Activated CD8-positive, alpha-beta memory T cell treated with anti-CD3 and anti-CD28 coated beads for 4 hours (primary cell): ENCODE results near the gene RNU5B-1.

Experiments used
- DNase-seq, 2 donors: peaks; one replicate each; pipeline ENCODE4 v3.0.0-alpha.2; 2020; ENCODE audit warnings: low read depth in 2 of 2

The RNU5B-1 gene

DNA sequence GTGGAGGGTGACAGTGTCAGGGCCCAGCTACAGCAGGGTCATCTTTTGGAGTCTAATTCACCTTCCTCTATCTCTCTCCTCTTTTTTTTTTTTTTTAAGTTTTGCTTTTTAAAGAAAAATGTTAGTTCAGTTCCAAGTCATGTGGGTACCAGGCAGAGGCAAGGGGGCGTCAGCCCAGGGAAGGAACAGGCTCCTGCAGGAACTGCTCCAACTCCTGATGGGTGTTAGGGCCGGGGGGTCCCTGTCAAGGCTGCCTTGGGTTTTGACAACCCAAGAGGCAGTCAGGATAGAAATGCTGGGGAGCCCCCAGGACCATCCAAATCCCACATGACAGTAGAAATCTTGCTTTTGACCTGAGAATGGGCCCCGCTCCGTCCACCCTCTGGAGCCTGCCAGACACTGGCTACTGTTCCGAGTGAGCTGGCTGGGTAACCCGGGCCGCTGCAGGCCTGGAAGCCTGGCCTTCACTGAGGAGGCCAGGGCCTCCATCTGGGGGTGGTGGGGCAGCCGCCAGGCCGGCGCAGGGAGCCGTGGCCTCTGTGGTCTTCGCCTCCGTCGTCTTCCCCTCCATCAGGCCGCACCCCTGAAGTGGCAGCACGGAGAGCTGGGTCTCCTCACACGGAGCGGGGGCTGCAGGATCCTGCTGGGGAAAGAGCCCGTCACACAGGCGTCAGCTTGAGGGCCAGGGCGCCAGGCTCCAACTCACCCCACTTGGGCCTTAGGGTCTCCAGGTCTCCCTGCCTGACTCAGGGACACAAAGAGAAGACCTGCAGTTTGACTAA is 24.2 kb downstream of the RNU5B-1 start:
- no peak for DNase-seq

DNA sequence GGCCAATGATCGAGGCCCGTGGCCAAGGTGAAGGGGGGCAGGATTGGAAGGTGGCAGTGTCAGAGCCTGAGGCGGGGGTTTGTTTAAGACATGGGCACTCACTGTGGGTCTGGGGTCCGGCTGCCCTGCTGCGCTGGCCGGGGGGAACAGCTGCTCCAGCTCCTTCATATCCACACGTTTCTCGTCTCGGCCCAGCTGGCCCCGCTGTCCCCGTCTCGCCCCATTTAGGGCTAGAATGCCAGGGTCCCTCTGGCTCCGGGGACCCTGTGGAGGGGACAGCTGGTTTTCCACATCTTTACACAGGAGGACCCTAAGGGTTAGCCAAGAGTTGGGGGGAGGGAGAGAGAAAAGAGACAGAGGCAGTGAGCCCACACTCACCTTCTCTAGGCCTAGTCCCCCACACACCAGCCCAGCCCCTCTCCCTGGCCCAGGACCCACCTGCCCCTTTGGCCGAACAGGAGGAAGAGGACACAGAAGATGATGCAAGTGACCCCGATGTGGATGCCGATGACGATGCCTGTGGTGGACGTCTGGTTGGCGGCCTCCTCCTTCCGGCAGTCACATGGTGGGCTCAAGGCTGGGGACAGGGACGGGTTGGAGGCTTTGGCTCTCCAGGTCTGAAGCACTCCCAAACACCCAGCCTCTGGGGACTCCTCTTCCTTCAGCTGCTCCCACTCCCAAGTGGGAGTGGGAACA is 25.0 kb downstream of the RNU5B-1 start:
- DNase-seq, result no peak

GRCh38 chr15:65329984-65330735 is 25.7 kb downstream of the RNU5B-1 start:
- no peak for DNase-seq

GRCh38 chr15:65330934-65331645 is 26.6 kb downstream of the RNU5B-1 start:
- no peak for DNase-seq

DNA sequence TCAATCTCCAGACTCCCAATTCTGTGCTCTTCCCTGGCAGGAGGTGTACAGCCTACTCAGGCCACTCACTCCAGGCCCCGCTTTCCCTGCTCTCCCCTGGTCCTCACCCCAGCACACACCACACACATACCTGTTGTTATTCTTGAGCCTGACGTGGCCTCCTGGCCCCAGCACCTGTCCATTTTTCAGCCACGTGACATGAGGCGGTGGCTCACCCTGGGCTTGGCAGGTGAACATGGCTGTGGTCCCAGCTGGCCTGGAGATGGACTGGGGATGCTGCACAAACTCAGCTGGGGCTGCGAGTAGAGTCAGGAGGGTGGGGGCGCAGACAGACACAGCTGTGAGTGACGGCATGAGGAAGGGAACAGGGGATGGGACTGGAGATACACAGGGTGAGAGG is 27.3 kb downstream of the RNU5B-1 start:
- DNase-seq, result no peak

- DNase-seq, result no peak
These were observed 28.1 kb downstream of the RNU5B-1 start for GRCh38 chr15:65332391-65333147.

GRCh38 chr15:65333148-65333820 is 28.8 kb downstream of the RNU5B-1 start:
- DNase-seq, result no peak

- DNase-seq, result no peak
These were observed 29.4 kb downstream of the RNU5B-1 start for GRCh38 chr15:65333856-65334255.

DNA sequence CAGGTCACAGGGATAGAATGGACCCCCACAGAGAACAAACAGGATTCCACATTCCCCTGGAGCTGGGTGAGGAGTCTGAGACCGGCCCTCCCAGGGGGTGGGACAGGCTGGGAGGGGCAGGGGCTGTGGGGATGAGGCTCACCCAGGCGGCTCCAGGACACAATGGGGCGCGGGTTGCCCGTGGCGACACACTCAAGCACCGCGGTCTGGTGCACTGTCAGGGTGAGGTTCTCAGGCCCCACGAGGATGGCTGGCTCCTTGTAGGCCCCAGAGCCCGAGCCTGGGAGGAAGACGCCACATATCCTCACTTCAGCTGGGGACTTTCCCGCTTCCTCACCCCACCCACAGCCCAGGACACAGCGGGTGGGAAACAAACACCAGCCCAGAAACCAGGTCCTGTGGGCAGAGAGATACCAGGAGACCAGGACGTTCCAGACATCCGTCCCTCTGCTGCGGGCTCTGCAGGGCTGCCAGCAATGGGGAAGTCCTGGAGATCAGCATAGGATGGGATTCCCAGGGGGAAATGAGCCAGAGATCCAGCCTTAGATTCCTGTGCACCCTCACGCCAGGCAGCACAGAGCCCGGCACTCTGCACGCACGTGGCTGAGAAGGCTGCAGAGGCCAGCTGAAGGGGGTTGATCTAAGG is 30.2 kb downstream of the RNU5B-1 start:
- no peak for DNase-seq

DNA sequence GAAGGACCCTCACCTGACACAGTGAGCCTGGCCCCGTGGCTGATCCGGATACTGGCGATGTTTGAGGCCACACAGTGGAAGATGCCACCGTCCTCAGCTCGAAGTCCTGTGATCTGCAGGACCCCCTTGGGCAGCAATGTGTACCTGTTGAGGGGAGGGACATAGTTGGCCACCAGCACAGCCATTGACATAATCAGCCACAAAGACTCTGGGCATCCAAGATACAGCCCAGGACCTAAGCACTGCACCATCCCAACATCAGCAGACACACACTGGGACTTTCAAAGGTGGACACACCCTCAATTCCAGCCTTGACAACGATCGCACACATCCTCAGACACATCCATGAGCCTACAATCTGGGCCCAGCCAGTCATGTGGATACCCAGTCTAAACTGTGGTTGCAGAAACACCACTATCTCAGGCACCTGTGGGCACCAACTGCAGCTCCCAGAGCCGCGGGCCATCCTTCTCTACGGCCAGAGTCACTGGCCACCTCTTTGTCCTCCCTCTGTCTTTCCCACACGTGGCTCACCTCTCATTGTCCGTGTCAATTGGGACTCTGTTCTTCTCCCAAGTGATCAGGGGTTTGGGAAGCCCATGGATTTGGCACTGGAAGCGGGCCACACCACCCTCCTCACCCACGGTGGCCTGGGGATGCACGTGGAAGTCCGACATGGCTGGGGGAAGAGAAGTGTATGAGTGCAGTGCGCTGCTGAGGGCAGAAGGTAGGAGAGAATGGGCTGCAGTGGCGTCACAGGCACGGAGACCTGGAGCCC is 31.0 kb downstream of the RNU5B-1 start:
- DNase-seq, result no peak

DNA sequence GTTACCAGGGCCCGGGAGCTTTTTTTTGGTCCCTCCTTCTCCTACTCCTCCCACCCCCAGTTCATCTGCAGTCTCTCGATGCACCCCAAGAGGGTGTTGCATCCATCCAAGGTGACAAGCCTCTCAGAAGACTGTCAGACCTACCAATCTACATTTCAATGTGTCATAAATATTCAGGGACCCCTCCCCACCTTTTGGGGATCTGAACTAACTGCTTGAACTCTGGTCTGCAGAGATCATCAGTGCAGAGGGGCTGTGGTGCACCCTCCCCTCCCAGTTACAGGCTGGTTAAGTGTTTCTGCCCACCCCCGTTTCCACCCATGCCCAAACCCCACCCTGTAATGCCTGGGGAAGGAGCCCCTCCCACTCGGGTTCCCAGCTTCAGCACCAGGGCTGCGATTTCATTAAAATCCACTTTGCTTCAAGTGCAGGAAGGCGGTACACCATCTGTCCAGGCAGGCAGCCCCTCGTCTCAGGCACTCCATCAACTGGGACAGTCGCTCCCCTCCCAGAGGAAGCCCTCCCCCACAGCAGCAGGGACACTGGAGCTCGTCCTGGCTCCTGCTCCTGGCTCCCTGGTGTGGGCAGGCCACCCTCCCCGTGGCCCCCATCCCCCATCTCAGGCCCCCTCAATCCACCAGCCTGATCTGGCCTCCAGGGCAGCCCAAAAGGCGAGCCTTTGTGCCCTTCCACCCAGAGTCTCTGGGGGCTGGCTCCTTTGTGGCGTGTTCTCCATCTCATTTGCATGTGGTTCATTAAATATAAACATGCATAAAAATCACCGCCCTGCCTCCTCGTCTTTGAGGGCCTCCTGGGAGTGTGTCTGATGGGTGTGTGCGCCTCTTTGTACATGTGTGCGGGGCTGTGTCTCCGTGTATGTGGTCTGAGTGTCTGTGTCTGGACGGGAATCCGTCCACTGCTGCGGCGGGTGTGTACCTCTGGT is 32.3 kb downstream of the RNU5B-1 start:
- no peak for DNase-seq

DNA sequence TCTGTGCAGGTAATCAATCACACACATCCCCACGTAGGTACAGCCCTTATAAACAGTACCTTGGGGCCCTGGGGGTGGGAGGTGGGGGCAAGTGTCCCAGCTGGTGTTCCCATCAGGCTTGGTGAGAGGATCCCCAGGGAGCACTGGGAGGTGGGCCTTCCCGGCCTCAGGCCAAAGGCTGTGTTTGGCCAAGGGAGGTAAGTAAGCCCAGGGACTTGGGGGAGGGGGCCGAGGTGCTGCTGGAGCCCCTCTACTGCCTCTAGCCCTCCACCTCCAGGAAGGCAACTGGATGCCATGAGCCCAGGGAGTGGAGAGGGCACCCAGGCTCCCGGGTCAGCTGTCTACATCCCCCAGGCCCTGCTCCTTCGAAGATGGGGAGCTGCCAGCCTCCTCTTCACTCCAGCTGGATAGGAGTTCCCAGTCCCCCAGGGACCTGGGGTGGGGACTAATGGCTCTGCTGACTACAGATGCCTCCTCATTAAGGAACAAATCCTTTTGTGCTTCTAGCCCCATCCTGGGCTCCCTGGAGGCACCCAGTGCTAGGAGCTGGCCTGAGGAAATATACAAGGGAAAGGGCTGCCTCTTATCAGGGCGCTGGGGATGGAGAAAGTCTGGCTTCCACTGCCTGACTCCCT is 33.1 kb downstream of the RNU5B-1 start:
- DNase-seq, result no peak

GRCh38 chr15:65338366-65338765 is 33.9 kb downstream of the RNU5B-1 start:
- DNase-seq, result no peak

GRCh38 chr15:65338823-65339222 is 34.3 kb downstream of the RNU5B-1 start:
- DNase-seq, result no peak

DNA sequence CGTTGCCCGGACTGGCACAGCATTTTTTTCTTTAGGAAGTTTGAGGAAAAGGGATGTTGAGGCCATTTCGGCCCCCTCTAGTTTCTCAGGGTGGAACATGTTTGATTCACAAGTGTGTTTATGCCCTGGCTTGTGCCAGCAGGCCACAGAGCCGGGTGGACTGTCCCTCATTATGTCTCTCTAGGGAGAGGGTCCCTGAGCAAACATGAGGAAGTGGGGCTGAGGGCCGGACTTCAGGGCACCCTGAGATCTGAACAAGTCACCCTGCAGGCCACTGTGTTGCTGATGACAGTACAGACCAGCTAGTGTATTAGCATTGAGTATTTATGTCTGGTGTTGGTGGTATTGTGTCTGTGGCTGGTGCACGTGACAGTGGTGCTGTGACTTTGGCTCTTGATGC is 34.9 kb downstream of the RNU5B-1 start:
- DNase-seq, result no peak

DNA sequence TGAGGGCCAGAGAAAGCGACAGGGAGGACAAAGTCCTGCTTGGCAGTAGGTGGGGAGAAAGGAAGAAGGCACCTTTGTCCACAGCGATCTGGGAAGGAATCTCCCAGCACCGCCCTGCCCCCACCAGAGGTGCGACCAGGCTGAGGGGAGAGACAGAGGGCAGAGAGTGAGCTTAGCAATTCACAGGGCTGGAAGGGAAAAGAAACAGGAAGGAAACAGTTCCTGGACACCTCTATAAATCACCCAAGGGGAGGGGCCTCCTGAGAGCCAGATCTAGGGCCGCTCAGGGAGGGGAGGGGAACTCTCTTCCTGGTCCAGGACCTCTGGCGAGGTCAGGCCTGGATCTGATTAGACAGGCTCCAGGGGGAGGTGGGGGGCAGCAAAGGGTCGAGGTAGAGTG is 35.4 kb downstream of the RNU5B-1 start:
- DNase-seq, result no peak

DNA sequence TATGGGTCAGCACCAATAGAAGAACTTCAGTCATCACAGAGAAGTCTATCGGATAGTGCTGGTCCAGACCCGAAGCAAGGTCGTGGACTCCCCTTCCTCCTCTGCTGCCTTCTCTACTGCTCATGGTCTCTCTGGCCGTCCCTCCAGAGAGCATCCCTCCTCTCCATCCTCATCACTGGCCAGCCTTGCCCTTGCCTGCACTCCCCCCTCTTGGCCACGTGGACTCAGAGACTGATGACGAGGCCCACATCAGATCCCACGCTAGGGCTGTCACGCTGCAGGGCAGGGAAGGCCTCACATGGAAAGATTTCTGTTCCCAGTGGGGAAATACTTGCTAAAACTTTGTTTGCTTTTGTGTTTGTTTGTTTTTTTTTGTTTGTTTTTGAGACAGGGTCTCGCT is 38.0 kb downstream of the RNU5B-1 start:
- no peak for DNase-seq
